Measurements from ENCODE around the gene LAG3.

- TF ChIP-seq CTCF (conservative IDR thresholded peaks at IDR 0.05 in 1 of 2, IDR thresholded peaks at IDR 0.05 in 1 of 2; ENCODE audit: low read depth in 1 of 2, low read length in 2 of 2) = no peak
- TF ChIP-seq EZH2 (IDR thresholded peaks at IDR 0.05; ENCODE audit: low read length, missing control alignments) = no peak
These were observed 37.6 kb upstream of the LAG3 start for GRCh38 chr12:6734506-6735387.
